GM18858 (cell line): Measurements from ENCODE around the gene TBX4.
"Not testable (repeated sequence)": the region's sequence is repeated elsewhere in the genome, so short reads cannot be mapped to it uniquely, and the experiment has no call there.

Experiments
- ATAC-seq: cut with Tn5 transposase; IDR thresholded peaks from one replicate; pipeline ENCODE4 v1.9.1; 2021; ENCODE audit not compliant: unreplicated experiment

Gene TBX4

DNA sequence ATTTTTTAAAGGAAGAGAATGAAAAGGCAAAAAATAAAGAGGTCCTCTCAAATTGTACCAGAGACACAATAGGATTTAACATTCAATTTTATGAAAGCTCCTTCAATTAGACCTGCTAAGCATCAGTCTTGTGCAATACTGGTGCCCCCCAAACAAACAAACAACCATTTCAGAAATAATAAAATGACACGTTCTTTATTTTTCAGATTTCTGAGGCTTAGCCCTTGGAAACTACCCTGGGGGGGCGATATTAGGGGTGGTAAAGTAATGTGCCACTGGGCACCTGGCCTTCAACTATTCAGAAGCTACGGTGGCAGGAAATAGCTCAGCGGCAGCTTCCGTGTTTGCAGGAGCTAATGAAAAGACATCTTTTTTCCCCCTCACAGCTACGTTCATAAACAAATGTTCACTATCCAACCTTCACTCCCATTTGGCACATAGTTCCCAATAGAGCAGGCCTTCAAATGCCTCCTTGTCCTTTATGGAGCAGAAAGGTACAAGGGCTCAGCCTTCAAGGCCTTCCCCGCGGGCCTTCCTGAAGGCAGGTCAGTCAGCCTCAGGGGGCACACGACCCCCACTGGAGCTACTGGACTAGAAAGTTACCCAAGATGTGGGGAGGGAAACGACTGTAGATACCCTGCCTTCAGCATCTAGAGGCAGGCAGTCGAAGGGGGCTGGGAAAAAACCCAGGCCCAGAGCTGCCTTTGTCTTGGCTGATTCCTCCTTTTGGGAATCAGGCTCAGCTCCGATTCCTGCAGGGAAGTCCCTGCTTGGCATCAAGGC, 44.1 kb downstream of the TBX4 start:
- no peak for ATAC-seq

DNA sequence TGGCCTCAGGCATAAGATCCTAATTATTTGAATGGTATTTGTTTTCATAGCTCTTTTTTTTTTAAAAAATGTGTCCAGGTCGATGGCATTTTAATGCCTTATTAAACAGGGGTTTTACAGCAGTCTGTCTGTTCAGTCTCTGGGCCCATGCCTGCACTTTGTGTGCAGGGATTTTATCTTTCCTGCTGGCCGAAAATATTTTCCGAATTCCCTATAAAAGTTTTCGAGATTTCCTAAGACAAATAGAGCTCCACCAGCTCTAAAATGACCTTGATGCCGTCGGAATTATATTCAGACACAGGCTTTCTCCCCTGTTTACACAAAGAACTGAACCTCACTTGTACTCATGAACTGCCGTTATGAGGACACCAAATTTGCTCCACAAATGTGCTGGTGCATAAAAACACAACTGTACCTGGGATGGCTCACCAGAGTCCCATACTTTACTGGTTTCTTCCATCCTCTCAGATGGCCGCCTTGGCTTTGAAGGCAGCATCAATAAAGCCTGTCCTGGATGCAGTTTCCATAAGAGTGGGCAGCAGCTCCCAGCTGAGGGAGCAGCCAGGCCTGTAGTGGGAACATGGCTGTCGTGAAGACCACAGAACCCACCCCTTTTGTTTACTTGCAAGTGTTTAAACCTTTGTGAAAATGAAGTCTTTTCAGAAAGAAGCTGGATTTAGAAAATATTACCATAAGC, 44.9 kb downstream of the TBX4 start:
- ATAC-seq: no peak

DNA sequence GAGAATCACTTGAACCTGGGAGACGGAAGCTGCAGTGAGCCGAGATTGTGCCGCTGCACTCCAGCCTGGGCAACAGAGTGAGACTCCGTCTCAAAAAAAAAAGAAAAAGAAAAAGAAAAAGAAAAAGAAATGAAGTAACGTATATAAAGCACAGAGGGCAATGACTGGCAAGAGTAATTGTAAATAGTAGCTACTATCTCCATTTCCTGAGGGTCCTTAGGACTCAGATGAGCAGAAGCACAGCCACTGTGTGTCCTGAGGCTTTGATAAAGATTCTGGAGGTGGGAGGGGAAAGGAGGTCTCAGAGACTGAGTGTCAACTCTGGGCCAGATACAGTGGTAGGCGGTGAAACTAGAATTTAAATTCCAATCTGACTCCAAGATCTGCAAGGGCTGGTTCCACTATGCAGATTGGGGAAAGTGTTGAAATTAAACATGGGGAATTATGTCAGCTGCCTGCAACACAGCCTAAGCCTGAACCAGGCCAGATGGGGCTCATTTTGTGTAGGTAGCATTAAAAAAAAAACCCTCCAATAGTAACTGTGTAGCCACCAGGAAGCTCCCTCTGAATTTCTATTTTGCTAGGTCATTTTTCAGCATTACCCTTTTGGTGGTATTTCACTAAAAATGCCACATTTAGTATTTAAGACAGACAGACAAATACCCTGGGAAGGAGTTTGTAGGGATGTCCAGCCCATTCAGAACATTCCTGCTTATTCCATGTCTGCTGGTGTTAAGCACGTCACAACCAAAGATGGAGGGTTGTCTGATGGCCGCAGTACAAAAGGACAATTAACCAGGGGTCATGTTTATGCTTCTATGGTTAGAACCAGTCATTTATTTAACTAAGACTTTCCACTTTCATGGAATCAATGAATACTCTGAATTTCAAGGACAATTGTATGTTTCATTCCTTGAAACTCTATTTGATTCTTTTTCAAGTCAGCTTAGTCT, 46.1 kb downstream of the TBX4 start:
- ATAC-seq: no peak

DNA sequence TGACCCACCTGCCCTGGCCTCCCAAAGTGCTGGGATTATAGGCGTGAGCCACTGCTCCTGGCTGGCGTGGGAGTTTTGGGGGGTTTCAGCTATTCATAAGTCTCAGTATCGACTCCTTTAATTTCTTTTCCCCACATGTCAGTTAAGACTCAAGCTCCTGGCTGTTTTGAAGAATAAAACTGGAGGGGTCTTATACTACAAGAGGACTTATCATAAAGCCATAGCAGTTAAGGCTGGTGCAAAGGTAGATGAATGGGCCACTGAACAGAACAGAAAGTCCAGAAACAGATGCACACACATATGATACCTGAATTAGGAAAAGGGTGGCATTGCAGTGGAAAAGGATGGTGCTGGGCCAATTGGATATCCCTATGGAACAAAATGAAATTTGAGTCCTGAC, 47.4 kb downstream of the TBX4 start:
- no peak for ATAC-seq

DNA sequence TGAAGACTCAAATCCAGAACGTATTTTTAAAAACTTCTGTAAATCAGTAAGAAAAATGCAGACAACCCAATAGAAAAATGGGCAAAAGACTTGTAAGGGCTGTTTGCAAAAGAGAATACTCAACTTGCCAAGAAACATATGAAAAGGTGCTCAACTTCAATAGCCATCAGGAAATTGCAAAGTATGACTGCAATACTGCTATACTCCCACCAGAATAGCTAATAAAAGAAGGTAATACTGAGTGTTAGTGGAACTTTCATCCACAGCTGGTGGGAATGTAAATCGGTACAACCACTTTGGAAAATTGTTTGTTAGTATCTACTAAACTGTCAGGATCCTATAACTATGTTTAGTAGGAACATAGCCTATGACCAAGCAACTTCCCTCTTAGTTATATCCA, 48.1 kb downstream of the TBX4 start:
- ATAC-seq: no peak

DNA sequence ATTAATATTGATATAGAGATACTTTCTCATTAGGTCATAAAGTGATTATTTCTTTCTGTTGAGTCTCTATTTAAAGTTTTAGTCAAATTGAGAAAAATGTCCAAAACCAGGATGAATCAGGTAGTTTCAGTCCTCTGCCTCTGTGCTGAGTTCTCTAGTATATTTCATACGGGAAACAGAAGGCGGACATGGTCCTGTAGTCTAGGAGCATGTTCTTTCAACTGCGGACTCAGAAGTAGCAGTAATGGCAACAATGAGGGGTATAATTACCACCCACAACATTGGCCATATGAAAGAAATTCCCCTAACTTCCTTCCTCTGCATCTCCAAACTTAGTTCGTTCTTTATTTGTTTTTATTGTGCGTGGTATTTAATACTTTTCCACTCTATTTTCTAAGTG, 50.1 kb downstream of the TBX4 start:
- ATAC-seq: no peak

DNA sequence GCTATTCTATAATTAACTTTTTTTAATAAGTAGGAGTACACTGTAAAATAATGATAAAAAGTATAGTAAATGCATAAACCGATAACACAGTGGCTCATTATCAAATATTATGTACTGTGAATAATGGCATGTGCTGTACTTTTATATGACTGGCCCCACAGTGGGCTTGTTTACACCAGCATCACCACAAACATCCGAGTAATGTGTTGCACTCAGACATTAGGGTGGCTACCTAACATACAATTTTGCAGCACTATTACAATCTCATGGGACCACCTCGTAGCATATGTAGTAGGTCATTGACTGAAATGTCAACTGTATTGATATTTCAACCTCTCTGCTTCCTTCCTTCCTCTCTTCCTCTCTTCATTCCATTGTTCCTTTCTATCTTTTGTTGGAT, 51.7 kb downstream of the TBX4 start:
- no peak for ATAC-seq

DNA sequence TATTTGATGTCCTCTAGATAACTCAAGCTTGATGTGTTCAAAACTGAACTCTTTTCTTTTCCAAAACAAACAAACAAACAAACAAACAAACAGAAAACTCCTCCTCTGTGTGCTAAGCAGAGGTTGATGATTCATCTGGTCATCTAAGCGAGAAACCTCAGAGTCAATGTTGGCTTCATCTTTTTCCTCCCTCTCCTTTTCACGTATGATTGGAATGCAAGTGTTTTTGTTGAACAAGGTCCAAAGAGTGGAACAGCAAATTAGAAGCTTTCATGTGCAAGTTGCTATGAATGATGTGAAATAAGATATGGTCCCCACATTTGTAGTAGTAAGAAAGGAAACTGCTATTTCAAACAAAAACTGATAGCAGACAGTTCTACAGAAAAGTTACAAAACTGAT, 52.5 kb downstream of the TBX4 start:
- ATAC-seq: no peak

DNA sequence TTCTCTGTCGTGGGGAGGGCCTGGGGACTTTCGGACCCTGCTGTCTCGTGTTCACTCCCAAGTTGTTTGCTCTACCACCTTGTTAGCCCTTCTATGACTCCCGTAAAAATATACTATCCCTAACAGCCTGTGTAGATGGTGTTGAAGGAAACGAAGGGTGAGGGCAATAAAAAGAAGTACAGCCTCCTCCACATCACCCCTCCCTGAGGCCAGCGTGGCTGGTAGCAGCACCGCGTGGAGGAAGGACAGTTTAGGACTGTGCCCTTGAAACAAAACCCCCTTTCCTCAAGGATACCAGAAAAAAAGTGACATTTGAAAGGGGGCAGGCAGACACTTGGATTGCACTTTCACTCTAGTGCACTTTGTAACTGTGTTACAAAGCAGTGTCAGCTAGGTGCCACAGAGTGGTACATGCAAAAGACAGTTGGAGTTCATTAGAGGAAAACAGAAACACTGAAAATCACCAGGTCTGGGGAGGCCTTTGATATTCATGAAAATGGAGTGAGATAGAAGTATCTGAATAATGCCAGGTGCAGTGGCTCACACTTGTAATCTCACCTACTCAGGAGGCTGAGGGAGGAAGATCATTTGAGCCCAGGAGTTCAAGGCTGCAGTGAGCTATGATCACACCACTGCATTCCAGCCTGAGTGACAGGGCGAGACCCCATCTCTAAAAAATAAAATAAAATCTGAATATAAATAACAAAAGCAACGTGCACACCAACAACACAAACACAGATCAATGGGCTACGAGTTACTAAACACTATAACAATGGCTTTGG, 53.8 kb downstream of the TBX4 start:
- no peak for ATAC-seq

DNA sequence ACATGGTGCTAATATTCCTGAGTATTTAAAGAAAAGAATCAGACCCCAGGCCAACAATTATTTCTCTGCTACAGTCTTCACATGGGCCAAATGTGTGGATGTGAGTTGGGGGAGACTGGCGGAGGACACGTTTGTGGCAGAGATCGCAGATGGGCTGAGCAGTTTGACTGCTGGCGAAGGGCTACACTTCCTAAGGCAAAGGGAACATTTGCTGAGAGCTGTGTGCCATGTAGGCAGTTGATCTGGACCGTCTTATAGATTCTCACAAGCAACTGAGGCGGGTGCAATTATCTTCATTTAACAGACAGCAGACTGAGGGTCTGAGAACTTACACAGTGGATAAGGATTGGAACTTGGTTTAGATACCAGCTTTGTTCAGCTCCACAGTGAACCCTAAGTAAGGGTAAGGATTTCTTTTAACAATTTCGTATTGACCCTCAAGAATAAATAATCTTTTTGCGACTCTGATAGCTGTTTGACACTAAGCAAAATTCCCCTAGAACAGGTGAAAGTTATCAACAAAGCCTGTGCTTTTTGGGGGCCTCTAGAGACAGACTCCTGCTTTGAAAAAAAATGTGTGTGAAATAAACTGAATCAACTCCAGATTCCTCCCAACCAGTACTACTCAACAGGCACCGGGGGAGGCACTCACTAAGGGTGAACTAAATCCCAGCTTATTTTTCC, 55.3 kb downstream of the TBX4 start:
- ATAC-seq: no peak

DNA sequence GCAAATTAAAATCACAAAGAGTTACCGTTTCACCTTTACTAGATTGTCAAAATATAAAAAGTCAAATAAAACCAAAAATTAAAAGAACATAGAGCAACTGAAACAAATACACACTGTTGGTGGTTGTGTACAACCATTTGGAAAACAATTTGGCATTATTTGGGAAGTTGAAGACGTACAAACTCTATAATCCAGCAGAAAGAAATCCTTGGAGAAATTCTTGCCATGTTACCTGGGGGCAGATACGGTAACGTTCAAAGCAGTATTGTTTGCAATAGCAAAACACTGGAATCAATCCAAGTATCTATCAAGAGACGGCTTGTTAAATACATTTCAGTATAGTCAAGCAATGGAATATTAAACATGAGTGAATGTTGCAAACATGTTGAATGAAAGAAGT, 56.7 kb downstream of the TBX4 start:
- ATAC-seq: no peak

DNA sequence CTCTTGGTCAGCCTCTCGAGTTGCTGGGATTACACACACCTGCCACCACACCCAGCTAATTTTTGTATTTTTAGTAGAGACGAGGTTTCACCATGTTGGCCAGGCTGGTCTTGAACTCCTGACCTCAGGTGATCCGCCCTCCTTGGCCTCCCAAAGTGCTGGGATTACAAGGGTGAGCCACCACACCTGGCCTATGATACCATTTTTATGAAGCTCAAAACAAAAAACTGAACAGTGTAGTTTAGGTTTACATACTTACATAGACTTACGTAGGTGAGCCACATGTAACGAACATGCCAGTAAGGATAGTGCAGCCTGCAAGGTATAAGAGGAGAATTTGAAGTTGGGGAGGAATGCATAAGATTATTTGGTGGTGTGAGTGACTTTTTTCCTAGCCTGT, 57.2 kb downstream of the TBX4 start:
- ATAC-seq: not testable (repeated sequence)

DNA sequence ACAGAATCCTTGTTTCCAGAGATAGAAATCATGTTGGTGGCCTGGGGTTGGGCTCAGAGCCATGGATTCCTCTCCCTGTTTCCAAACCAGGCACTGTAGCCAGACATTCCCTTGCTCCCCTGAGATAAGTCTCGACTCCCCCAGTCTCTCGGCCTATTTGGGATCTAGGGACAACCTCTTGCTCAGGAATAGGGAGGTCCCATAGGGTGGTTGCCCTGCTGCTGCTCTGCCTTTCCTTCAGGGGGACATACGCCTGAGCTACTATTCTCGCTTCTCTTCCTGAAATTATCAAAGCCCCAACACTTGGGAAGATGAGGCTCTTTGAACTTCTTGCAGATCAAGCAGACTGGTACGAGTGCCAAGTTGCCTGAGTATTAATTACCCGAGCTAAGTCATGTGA, 58.0 kb downstream of the TBX4 start:
- ATAC-seq: no peak

DNA sequence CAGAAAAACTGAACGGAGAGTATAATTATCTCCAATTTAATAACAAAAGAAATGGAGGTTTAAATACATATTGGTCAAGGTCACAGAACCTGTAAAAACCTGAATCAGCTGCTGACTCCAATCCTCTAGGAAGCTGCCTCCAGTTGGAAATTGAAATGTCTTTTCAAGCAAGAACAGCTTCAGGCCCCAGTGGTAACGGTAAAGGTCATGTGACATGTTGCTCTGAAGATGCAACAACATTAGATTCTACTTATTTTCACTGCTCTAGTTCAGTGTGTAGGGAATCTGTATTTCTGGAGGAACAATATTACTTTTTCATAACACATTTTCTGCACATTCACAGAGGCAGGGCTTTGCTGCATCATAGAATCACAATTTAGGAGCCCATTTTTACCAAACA, 58.8 kb downstream of the TBX4 start:
- no peak for ATAC-seq

DNA sequence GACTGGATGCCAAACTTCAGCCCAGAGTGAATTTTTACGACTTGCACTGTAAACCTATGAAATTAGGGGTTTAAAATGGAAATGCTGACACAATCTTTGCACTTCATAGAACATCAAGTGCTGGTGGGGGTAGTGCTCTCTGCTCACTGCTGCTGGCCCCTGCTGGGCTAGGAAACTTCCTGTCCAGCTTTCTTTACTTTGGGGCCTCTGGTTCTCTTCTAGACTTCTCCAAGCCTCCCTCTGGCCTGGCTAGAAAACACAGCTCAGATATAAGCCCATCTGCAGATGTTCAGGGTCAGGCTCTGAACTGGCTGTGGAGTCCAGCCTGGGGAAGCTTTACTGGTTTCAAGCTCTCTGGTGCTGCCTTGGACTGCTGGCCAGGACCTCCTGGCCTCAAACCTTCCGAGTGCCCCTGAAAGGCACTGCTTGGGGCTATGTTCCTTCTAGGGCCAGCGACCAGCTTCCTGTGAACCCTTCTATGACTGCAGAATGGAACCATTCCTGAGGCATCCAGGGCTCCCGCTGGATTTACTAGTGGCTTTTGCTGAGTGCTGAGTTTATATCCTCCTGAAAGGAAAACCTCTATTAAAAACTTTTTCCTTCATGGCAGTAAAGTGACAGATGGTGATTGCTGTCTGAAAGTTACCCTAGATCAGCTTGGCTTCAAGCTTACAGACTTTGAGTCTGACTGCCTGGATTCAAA, 59.4 kb downstream of the TBX4 start:
- no peak for ATAC-seq

DNA sequence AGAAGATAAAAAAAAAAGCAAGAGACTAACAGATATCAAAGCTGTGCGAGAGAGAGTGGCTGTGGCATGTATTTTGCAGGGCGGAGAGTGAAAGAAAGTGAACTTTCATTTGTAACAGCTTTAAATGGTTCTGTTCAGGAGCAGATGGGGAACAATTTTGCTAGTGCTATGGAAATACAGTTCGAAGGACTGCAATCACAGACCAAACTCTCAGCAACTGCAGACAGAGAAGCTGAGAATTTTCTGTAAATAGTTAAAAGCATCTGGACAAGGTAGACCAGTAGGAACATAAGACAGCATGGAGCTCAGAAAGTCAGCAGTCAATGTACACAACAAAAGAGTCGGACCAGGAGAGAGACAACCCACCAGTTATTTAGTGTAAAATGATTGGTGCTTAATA, 62.3 kb downstream of the TBX4 start:
- ATAC-seq: no peak

DNA sequence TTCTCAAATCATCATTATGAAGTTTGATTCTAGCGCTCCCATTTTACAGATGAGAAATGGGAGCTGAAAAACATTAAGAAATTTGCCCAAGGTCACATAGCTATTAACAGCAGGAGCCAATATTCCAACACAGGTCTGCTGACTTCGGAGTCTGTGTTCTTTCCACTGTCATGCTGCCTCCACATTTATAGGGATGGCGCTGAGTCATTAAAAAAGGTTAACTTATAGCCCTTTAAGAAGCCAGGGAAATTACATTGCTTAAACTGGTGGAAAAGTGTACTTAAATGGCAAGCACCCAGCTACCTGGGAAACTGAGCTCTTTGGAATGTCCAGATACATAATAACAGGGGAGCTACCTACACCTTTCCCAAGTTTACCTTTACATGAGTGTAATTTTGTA, 65.0 kb downstream of the TBX4 start:
- ATAC-seq: no peak

DNA sequence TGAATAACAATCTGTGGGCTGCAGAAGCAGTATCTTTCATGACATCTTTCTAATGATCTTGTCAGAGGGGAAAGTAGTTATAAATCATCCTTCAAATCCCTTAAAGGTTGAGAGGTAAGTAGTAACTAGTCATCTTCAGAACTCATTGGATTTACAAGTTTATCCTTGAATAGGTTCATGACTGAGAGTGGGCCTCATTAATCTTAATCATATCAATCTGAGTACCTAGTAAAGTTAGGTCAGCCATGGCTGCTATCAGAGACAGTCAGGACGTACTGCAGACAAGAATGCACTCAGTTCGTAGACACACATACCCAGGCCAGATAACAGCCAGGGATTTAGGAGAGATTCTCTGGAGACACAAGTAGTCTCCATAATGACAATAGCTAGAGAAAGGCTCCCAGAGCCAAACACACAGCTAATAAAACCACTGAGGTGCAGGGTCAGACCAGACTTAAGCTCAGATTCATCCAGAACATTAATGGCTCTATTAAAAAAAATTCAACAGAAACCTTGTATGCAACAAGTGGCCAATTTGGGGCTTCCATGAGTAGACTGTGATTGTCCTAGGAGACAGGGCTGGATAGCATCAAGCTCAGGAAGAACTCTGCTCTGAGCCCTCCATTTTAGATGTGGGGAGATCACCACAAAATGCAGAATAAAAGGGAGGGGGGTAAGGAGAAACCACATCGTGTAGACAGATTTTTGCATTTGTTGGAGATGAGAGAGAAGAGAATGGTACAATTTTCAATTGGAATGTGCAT, 65.8 kb downstream of the TBX4 start:
- ATAC-seq: no peak

DNA sequence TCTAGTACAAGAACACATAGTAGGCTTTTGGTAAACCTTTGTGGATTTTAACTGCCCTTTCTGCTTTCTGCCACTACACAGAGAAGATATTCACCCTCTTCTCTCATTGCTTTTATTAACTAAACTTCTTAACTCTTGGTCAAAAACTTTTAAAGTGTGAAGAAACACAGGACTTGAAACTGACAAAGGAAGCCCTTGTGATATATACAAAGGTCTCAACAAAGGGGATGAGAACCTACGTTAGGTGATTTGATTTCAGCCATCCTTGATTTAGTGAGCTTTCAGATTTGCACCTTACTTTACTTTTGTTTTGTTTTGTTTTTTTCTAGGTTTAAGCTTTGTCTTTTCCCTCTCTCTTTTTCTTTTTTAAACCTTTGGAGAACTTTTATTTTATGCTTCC, 66.9 kb downstream of the TBX4 start:
- no peak for ATAC-seq
